Type B pancreatic cell (in vitro differentiated cells): ENCODE measurements around the gene RTN4. TPM values are rescaled to one million over a fixed set of nuclear protein-coding genes. Genes with fewer than 3 reads are reported as not detected.

Experiments used
- DNase-seq: peaks from one replicate; pipeline ENCODE4 v3.0.0; 2021; ENCODE audit warnings: mixed read lengths; ENCODE audit not compliant: unreplicated experiment; ENCODE audit errors: extremely low spot score
- H3K27ac Mint-ChIP-seq: 2 replicates; pipeline ENCODE4 v1.8.0; 2021; ENCODE audit warnings: mild to moderate bottlenecking, mixed read lengths
- H3K27me3 Mint-ChIP-seq: 2 replicates; pipeline ENCODE4 v1.8.0; 2021; ENCODE audit warnings: mixed read lengths
- H3K36me3 Mint-ChIP-seq: 2 replicates; pipeline ENCODE4 v1.8.0; 2021; ENCODE audit warnings: mixed read lengths
- H3K4me1 Mint-ChIP-seq: one replicate; pipeline ENCODE4 v1.8.0; 2021; ENCODE audit warnings: mixed read lengths; ENCODE audit not compliant: unreplicated experiment
- H3K4me3 Mint-ChIP-seq: 2 replicates; pipeline ENCODE4 v1.8.0; 2021; ENCODE audit warnings: mild to moderate bottlenecking, mixed read lengths
- H3K9me3 Mint-ChIP-seq: 2 replicates; pipeline ENCODE4 v1.8.0; 2021; ENCODE audit warnings: mixed read lengths
- total RNA-seq: library from RNA; stranded (reverse); gene quantifications from 2 replicates; pipeline ENCODE4 v1.2.1, GENCODE V29; 2021; ENCODE audit warnings: low replicate concordance
- TF ChIP-seq, protein P1 (sequence below): fragments of 200-600 bp; sonication (generic); conservative IDR thresholded peaks from 2 replicates; pipeline ENCODE4 v1.5.0; 2021; ENCODE audit warnings: antibody characterized with exemption, mild to moderate bottlenecking

RTN4 gene
- total RNA-seq, 1 donor from 2014 or later: 187 TPM

DNA sequence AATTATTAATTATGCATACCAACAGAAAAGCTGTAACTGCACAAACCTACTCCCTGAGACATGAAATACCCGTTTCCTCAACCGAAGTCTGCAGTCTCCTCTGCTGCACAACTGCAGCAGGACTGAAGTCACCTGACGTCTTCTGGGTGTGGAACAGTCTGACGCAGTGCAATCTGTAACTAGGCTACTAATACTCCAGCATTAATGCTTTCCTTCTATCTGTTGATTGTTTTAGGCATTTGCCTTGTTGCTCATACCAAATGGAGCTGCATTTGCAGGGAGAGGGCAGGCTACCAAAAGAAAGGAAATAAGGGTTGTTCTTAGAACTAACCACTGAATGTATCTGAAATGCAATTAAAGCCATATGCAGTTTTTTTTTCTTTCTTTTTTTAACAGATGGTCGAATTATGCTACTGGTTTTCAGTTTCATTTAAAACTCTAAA is 40.1 kb downstream of the RTN4 start:
- Mint-ChIP-seq H3K4me3 (peak overlapping the region; percentile 87), H3K9me3 (no peaks in the 10 kb centered on the region), H3K4me1 (peaks cover 65% of the 10 kb centered on the region), H3K36me3 (peaks cover 3% of the 10 kb centered on the region), H3K27ac (peak overlapping the region; percentile 92), H3K27me3 (no peaks in the 10 kb centered on the region)
- no peak for DNase-seq
- TF ChIP-seq, protein P1, sequence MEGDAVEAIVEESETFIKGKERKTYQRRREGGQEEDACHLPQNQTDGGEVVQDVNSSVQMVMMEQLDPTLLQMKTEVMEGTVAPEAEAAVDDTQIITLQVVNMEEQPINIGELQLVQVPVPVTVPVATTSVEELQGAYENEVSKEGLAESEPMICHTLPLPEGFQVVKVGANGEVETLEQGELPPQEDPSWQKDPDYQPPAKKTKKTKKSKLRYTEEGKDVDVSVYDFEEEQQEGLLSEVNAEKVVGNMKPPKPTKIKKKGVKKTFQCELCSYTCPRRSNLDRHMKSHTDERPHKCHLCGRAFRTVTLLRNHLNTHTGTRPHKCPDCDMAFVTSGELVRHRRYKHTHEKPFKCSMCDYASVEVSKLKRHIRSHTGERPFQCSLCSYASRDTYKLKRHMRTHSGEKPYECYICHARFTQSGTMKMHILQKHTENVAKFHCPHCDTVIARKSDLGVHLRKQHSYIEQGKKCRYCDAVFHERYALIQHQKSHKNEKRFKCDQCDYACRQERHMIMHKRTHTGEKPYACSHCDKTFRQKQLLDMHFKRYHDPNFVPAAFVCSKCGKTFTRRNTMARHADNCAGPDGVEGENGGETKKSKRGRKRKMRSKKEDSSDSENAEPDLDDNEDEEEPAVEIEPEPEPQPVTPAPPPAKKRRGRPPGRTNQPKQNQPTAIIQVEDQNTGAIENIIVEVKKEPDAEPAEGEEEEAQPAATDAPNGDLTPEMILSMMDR: no peak

DNA sequence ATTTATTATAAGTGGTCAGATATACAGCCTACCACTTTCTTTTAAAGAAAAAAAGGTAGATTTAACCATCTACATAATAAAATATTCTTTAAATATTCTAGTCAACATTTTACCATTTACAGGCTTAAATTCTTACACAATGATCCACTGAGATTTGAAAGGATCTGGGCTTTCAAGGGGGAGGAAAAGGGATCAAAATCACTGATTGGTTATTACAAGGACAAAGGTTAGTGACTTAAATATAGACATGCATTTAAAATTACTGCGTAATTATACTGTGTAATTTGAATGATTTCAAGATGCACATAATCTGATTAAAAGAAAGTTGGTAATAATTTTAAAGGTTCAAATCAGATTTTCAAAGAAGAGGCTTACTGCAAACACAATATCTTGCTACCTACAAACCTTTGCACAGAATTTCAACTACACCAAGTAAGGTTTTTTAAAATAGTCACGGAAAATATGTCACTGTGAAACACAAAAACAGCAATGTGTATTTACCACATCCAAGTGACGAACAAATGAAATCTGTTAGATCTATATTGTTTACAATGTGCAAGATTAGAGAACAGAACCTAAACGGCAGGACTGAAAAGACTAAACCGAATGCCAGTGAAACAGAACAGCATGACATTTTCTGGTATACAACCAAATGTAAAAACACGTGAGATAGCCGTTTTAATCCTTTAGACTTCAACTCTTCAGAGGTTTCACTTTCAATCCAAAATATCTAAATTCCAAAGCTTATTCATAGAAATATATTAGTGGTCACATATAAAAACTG is 40.8 kb downstream of the RTN4 start:
- TF ChIP-seq, protein P1: no peak
- peak overlapping the region; percentile 92 for H3K27ac Mint-ChIP-seq
- no peak for DNase-seq
- peaks cover 3% of the 10 kb centered on the region for H3K36me3 Mint-ChIP-seq
- H3K9me3 Mint-ChIP-seq: no peaks in the 10 kb centered on the region
- no peaks in the 10 kb centered on the region for H3K27me3 Mint-ChIP-seq
- H3K4me3 Mint-ChIP-seq: peak overlapping the region; percentile 87
- H3K4me1 Mint-ChIP-seq: peaks cover 64% of the 10 kb centered on the region

DNA sequence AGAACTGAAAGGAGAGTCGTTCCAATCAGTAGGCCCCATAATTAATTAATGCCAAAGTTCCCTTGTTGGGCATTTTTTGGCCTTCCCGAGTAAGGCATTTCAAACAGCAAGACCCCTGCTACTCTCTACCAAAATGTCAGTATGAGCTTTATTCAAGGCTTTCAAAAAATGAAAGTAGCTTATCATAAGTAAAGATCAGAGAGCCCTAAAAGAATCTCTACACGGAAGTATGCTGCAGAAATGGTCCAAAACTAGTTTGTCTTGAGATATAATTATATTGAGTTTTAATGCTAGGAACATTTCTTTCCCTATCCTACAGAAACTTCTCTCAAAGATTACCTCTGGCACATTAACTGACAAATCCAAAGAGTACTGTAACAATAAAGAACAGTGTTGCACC is 43.9 kb downstream of the RTN4 start:
- Mint-ChIP-seq H3K27ac (peak overlapping the region; percentile 15), H3K27me3 (no peaks in the 10 kb centered on the region), H3K4me3 (peak overlapping the region; percentile 14), H3K36me3 (peaks cover 3% of the 10 kb centered on the region), H3K9me3 (no peaks in the 10 kb centered on the region), H3K4me1 (peaks cover 58% of the 10 kb centered on the region)
- TF ChIP-seq, protein P1: no peak
- no peak for DNase-seq

DNA sequence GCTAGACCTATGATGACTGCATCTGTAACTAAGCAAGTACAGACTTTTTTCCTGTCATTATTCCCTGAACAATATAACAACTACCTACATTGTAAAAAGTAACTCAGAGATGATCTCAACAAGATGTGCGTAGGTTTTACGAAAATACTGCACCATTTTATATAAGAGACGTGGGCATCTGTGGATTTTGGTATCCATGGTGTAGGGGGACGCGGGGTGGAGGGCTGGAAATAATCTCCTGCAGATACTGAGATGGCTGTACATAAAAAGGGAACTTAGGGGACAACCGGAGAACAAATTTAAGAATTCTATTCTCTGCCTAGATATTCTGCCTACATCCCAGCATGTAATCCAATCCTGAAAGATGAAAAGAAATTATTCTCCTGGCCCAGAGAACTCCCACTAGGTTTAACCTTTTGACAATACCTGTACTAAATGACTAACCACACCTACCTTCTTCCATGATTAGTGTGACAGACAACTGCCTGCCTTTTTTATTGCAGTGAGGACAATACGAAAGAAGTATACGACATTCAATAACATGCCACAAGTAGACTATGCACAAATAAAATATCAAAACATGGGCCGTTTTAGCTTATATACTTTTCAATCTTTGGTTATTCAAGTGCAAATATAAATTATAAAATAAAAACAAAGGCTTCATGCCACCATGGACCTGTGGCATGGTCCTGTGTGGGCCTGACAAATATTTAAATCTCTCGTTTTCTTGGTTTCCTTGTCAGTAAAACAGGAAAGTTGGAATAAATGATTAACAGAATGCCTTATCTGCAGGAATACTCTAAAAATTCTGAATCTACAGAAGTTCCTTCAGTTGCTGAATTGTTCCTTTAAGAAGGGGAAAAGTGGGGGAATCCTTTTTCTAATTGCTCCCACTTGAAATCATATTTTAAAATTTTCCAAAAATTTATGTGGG is 46.3 kb downstream of the RTN4 start:
- Mint-ChIP-seq H3K4me3 (no peak overlapping the region), H3K36me3 (peaks cover 3% of the 10 kb centered on the region), H3K27ac (peak overlapping the region; percentile 33), H3K9me3 (no peaks in the 10 kb centered on the region), H3K27me3 (no peaks in the 10 kb centered on the region), H3K4me1 (peaks cover 63% of the 10 kb centered on the region)
- TF ChIP-seq, protein P1: no peak
- no peak for DNase-seq

DNA sequence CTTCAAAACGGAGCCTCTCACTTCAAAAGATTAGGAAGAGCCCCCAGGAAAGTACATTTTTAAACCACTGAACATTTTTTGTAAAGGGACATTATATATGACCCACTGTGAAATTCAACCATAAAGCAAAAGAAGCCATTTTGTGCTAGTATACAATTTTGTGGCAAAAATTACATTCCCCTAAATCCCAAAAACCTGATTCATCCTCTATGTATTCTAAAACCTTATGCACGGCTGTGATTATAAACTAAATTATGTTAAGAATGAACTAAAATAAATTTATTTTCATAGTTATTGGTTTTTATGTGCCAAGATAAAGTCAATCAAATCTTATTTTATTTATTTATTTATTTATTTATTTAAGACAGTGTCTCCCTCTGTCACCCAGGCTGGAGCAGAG is 48.5 kb downstream of the RTN4 start:
- H3K36me3 Mint-ChIP-seq: peaks cover 3% of the 10 kb centered on the region
- no peaks in the 10 kb centered on the region for H3K9me3 Mint-ChIP-seq
- no peak overlapping the region for H3K4me3 Mint-ChIP-seq
- H3K27me3 Mint-ChIP-seq: no peaks in the 10 kb centered on the region
- DNase-seq: no peak
- no peak overlapping the region for H3K27ac Mint-ChIP-seq
- peaks cover 52% of the 10 kb centered on the region for H3K4me1 Mint-ChIP-seq
- TF ChIP-seq, protein P1: no peak
